ENCODE results near the gene PEX11B.

The PEX11B gene

DNA sequence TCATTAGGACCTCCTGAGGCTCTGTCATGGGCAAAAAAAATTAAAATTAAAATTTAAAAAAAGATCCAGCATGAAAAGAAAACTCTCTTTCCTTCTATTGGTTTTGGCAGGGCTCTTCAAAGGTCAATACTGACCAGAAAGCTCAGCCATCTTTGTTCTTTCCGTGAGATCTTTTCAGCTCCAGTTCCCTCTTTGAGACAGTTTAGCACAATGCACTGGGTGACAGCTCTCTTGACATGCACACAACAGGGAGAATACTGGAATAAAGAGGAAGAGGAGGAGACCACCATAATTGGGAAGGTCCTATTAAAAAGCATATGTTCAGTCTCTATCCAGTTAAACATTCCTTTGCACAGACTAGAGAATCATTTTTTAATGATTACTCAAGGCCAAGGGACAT is 33.0 kb upstream of the PEX11B start:
- H3K4me1 ChIP-seq (ENCODE audit: insufficient read depth, insufficient read length) = peaks cover 2% of the 10 kb centered on the region
- TF ChIP-seq YY1 (IDR thresholded peaks at IDR 0.05; ENCODE audit: insufficient read depth, insufficient read length) (no peak), SUZ12 (IDR thresholded peaks at IDR 0.05; ENCODE audit: extremely low read depth, insufficient read depth, insufficient read length) (no peak), ZNF274 (IDR thresholded peaks at IDR 0.05; ENCODE audit: low read depth, low read length) (no peak)

DNA sequence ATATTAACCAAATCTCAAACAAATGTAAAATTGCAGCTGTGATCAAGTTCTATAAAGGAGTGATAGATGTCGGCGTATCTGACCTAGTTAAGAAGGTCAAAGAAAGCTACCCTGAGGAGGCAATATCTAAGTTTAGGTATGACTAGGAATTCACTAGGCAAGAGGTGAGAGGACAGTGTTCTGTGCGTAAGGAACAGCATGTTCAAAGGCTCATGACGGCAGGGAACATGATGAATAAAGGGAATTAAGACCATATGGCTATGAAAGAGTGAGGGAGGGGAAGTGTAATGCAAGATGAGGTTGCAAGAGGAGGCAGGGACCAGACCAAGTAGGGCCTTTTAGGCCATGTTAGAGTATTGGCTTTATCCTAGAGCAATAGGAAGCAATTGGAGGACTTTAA is 30.7 kb upstream of the PEX11B start:
- H3K4me1 ChIP-seq (ENCODE audit: insufficient read depth, insufficient read length) = peaks cover 2% of the 10 kb centered on the region
- no peak for TF ChIP-seq YY1 (IDR thresholded peaks at IDR 0.05; ENCODE audit: insufficient read depth, insufficient read length)
- no peak for TF ChIP-seq SUZ12 (IDR thresholded peaks at IDR 0.05; ENCODE audit: extremely low read depth, insufficient read depth, insufficient read length)
- TF ChIP-seq ZNF274 (IDR thresholded peaks at IDR 0.05; ENCODE audit: low read depth, low read length) = no peak
- H3K27me3 ChIP-seq (ENCODE audit: insufficient read depth, insufficient read length) = no peaks in the 10 kb centered on the region
- no peak overlapping the region for H3K9ac ChIP-seq (ENCODE audit: insufficient read length, low read depth)
- peaks cover 6% of the 10 kb centered on the region; the same call in 1 of the 2 replicates for H3K9me3 ChIP-seq (ENCODE audit: insufficient read depth, low read length)
- H3K36me3 ChIP-seq (ENCODE audit: insufficient read depth, insufficient read length, low read length) = no peaks in the 10 kb centered on the region
- no peak for DNase-seq (ENCODE audit: low read depth, low spot score)
- no peak overlapping the region for H3K4me3 ChIP-seq (ENCODE audit: insufficient read length, low read depth)

More for the DNA sequence above, 33.0 kb upstream of the PEX11B start:
- no peak overlapping the region for H3K9ac ChIP-seq (ENCODE audit: insufficient read length, low read depth)
- peaks cover 21% of the 10 kb centered on the region for H3K27me3 ChIP-seq (ENCODE audit: insufficient read depth, insufficient read length)
- no peaks in the 10 kb centered on the region for H3K36me3 ChIP-seq (ENCODE audit: insufficient read depth, insufficient read length, low read length)
- peaks cover 6% of the 10 kb centered on the region; the same call in 1 of the 2 replicates for H3K9me3 ChIP-seq (ENCODE audit: insufficient read depth, low read length)
- H3K4me3 ChIP-seq (ENCODE audit: insufficient read length, low read depth) = no peak overlapping the region
- no peak for DNase-seq (ENCODE audit: low read depth, low spot score)

DNA sequence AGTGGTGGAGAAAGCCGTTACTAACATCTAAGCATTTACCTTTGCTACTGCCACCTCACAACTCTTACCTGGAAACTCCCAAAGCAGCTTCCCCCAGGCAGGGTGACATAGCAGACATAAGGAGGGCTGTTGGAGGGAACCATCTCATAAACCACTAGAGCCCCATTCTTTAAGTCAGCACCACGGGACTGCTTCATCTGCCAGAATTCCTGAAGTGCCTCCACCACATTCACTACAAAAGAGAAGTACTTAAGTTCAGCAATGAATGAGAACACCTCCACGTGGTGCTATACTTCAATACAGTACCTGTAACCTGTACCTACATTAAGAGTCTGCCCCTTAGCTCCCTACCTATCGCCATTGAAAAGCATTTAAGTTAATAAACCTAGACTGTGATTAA is 29.0 kb upstream of the PEX11B start:
- TF ChIP-seq YY1 (IDR thresholded peaks at IDR 0.05; ENCODE audit: insufficient read depth, insufficient read length) = no peak
- TF ChIP-seq ZNF274 (IDR thresholded peaks at IDR 0.05; ENCODE audit: low read depth, low read length) = no peak
- TF ChIP-seq SUZ12 (IDR thresholded peaks at IDR 0.05; ENCODE audit: extremely low read depth, insufficient read depth, insufficient read length) = no peak
- DNase-seq (ENCODE audit: low read depth, low spot score) = peak; percentile 56
- Histone ChIP-seq H3K4me1 (ENCODE audit: insufficient read depth, insufficient read length) (peaks cover 2% of the 10 kb centered on the region), H3K9ac (ENCODE audit: insufficient read length, low read depth) (no peak overlapping the region), H3K27me3 (ENCODE audit: insufficient read depth, insufficient read length) (no peaks in the 10 kb centered on the region), H3K4me3 (ENCODE audit: insufficient read length, low read depth) (no peak overlapping the region), H3K9me3 (ENCODE audit: insufficient read depth, low read length) (peaks cover 6% of the 10 kb centered on the region; the same call in 1 of the 2 replicates), H3K36me3 (ENCODE audit: insufficient read depth, insufficient read length, low read length) (no peaks in the 10 kb centered on the region)

- Histone ChIP-seq H3K9me3 (ENCODE audit: insufficient read depth, low read length) (peaks cover 6% of the 10 kb centered on the region; the same call in 1 of the 2 replicates), H3K4me3 (ENCODE audit: insufficient read length, low read depth) (no peak overlapping the region), H3K27me3 (ENCODE audit: insufficient read depth, insufficient read length) (no peaks in the 10 kb centered on the region), H3K9ac (ENCODE audit: insufficient read length, low read depth) (no peak overlapping the region), H3K4me1 (ENCODE audit: insufficient read depth, insufficient read length) (peaks cover 2% of the 10 kb centered on the region), H3K36me3 (ENCODE audit: insufficient read depth, insufficient read length, low read length) (no peaks in the 10 kb centered on the region)
- no peak for TF ChIP-seq SUZ12 (IDR thresholded peaks at IDR 0.05; ENCODE audit: extremely low read depth, insufficient read depth, insufficient read length)
- no peak for TF ChIP-seq ZNF274 (IDR thresholded peaks at IDR 0.05; ENCODE audit: low read depth, low read length)
- no peak for TF ChIP-seq YY1 (IDR thresholded peaks at IDR 0.05; ENCODE audit: insufficient read depth, insufficient read length)
- DNase-seq (ENCODE audit: low read depth, low spot score) = no peak
Observed at GRCh38 chr1:145946477-145946986, 28.0 kb upstream of the PEX11B start.

DNA sequence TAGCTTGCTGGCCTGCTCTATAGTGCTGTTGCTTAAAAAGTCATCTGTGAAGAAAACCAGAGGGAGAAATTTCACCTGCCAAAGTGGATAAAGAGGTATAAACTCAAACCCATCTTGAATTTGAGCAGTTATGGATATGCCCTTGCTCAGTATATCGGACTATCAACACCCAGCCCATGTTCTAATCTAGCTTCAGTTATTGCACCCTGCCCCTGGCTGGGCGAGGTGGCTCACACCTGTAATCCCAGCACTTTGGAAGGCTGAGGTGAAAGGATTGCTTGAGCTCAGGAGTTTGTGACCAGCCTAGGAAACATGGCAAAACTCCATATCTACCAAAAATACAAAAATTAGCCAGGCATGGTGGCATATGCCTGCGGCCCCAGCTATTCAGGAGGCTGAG is 26.0 kb upstream of the PEX11B start:
- Histone ChIP-seq H3K4me1 (ENCODE audit: insufficient read depth, insufficient read length) (no peaks in the 10 kb centered on the region), H3K36me3 (ENCODE audit: insufficient read depth, insufficient read length, low read length) (no peaks in the 10 kb centered on the region), H3K9ac (ENCODE audit: insufficient read length, low read depth) (no peak overlapping the region), H3K27me3 (ENCODE audit: insufficient read depth, insufficient read length) (no peaks in the 10 kb centered on the region), H3K4me3 (ENCODE audit: insufficient read length, low read depth) (no peak overlapping the region), H3K9me3 (ENCODE audit: insufficient read depth, low read length) (peaks cover 6% of the 10 kb centered on the region; the same call in 1 of the 2 replicates)
- TF ChIP-seq SUZ12 (IDR thresholded peaks at IDR 0.05; ENCODE audit: extremely low read depth, insufficient read depth, insufficient read length) = no peak
- no peak for TF ChIP-seq YY1 (IDR thresholded peaks at IDR 0.05; ENCODE audit: insufficient read depth, insufficient read length)
- no peak for TF ChIP-seq ZNF274 (IDR thresholded peaks at IDR 0.05; ENCODE audit: low read depth, low read length)
- DNase-seq (ENCODE audit: low read depth, low spot score) = no peak

GRCh38 chr1:145942871-145943270 is 24.4 kb upstream of the PEX11B start:
- Histone ChIP-seq H3K4me1 (ENCODE audit: insufficient read depth, insufficient read length) (no peaks in the 10 kb centered on the region), H3K9me3 (ENCODE audit: insufficient read depth, low read length) (no peaks in the 10 kb centered on the region), H3K27me3 (ENCODE audit: insufficient read depth, insufficient read length) (no peaks in the 10 kb centered on the region), H3K9ac (ENCODE audit: insufficient read length, low read depth) (no peak overlapping the region), H3K36me3 (ENCODE audit: insufficient read depth, insufficient read length, low read length) (no peaks in the 10 kb centered on the region), H3K4me3 (ENCODE audit: insufficient read length, low read depth) (no peak overlapping the region)
- DNase-seq (ENCODE audit: low read depth, low spot score) = no peak
- TF ChIP-seq SUZ12 (IDR thresholded peaks at IDR 0.05; ENCODE audit: extremely low read depth, insufficient read depth, insufficient read length) = no peak

GRCh38 chr1:145942405-145942804 is 23.9 kb upstream of the PEX11B start:
- no peaks in the 10 kb centered on the region for H3K4me1 ChIP-seq (ENCODE audit: insufficient read depth, insufficient read length)

More at GRCh38 chr1:145942405-145942804, 23.9 kb upstream of the PEX11B start:
- Histone ChIP-seq H3K36me3 (ENCODE audit: insufficient read depth, insufficient read length, low read length) (no peaks in the 10 kb centered on the region), H3K9ac (ENCODE audit: insufficient read length, low read depth) (no peak overlapping the region), H3K4me3 (ENCODE audit: insufficient read length, low read depth) (no peak overlapping the region), H3K9me3 (ENCODE audit: insufficient read depth, low read length) (no peaks in the 10 kb centered on the region), H3K27me3 (ENCODE audit: insufficient read depth, insufficient read length) (no peaks in the 10 kb centered on the region)
- no peak for DNase-seq (ENCODE audit: low read depth, low spot score)
- TF ChIP-seq ZNF274 (IDR thresholded peaks at IDR 0.05; ENCODE audit: low read depth, low read length) = no peak
- no peak for TF ChIP-seq SUZ12 (IDR thresholded peaks at IDR 0.05; ENCODE audit: extremely low read depth, insufficient read depth, insufficient read length)
- no peak for TF ChIP-seq YY1 (IDR thresholded peaks at IDR 0.05; ENCODE audit: insufficient read depth, insufficient read length)

Measured in NT2/D1 (cell line).